Tibial nerve (tissue), 4 donors: Measurements from ENCODE around the gene MATN4.

ENCODE experiments used
- EP300 ChIP-seq, 2 donors: sonication (generic); formaldehyde crosslinking; IDR thresholded peaks; one replicate each; pipeline ENCODE4 v1.6.1; 2017; ENCODE audit warnings: antibody characterized with exemption in 2 of 2, mild to moderate bottlenecking in 1 of 2
- POLR2A ChIP-seq, 2 donors: fragments of 450-650 bp; IDR thresholded peaks; one replicate each; pipeline ENCODE4 v1.6.1; 2017; ENCODE audit warnings: antibody characterized with exemption in 2 of 2, mild to moderate bottlenecking in 2 of 2, moderate library complexity in 2 of 2
- TF ChIP-seq, protein P1 (sequence below), 5 experiments: fragments of 200-600 bp in 3 of 5; fragments of 450-650 bp in 2 of 5; sonication (generic) in 3 of 5; IDR thresholded peaks; one replicate each; pipeline ENCODE4 v1.5.1; 2016 to 2019; ENCODE audit warnings: antibody characterized with exemption in 5 of 5, mild to moderate bottlenecking in 3 of 5, moderate library complexity in 2 of 5

DNA sequence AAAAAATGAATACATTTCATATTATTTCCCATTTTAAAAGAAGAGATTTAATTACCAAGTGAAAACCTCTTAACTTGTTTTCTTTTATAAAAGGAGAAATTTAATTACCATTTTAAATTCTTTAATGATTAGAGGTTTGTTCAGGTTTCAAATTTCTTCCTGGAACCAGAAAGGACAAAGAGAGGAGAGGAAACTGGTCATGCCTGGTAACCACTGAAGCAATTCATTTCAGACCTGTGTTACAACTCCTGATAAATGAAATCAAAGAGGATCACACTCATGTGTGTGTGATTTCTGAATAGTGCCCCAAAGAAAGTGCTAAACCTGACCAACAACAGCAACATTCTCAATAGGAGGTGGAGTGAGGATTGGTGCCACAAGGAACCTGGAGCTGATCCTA is 41.1 kb downstream of the MATN4 start:
- TF ChIP-seq, protein P1, sequence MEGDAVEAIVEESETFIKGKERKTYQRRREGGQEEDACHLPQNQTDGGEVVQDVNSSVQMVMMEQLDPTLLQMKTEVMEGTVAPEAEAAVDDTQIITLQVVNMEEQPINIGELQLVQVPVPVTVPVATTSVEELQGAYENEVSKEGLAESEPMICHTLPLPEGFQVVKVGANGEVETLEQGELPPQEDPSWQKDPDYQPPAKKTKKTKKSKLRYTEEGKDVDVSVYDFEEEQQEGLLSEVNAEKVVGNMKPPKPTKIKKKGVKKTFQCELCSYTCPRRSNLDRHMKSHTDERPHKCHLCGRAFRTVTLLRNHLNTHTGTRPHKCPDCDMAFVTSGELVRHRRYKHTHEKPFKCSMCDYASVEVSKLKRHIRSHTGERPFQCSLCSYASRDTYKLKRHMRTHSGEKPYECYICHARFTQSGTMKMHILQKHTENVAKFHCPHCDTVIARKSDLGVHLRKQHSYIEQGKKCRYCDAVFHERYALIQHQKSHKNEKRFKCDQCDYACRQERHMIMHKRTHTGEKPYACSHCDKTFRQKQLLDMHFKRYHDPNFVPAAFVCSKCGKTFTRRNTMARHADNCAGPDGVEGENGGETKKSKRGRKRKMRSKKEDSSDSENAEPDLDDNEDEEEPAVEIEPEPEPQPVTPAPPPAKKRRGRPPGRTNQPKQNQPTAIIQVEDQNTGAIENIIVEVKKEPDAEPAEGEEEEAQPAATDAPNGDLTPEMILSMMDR (IDR thresholded peaks at IDR 0.05): no peak
- no peak for TF ChIP-seq POLR2A (IDR thresholded peaks at IDR 0.05)
- TF ChIP-seq EP300 (IDR thresholded peaks at IDR 0.05): no peak
